MM.1S (cell line): ENCODE results near the gene HOXB1.
A peak's percentile ranks its signal among the peaks of the same experiment; 100 is the strongest.

Source experiments
- DNase-seq: peaks from one replicate; pipeline ENCODE4 v3.0.0-alpha.2; 2015
- H2AFZ ChIP-seq: fragments of 300-600 bp; sonication (generic); 2 replicates; pipeline ENCODE4 v1.6.0; 2016; ENCODE audit warnings: antibody characterized with exemption, low read length
- H3F3A ChIP-seq: fragments of 300-600 bp; sonication (generic); 2 replicates; pipeline ENCODE4 v1.6.1; 2016; ENCODE audit warnings: mild to moderate bottlenecking, antibody characterized with exemption, low read length, moderate library complexity, mixed read lengths; ENCODE audit not compliant: insufficient read depth
- H3K27ac ChIP-seq: fragments of 300-600 bp; sonication (generic); 2 replicates; pipeline ENCODE4 v1.5.1; 2016; ENCODE audit warnings: mild to moderate bottlenecking, low read length
- H3K27me3 ChIP-seq: fragments of 300-600 bp; sonication (generic); replicated peaks from 2 replicates; pipeline ENCODE4 v1.6.0; 2016; ENCODE audit warnings: low read length; ENCODE audit not compliant: insufficient read depth
- H3K36me3 ChIP-seq: fragments of 300-600 bp; sonication (generic); replicated peaks from 2 replicates; pipeline ENCODE4 v1.6.1; 2016; ENCODE audit warnings: mild to moderate bottlenecking, low read length, mixed read lengths; ENCODE audit not compliant: insufficient read depth
- H3K4me1 ChIP-seq: fragments of 300-600 bp; sonication (generic); 2 replicates; pipeline ENCODE4 v1.6.1; 2016; ENCODE audit warnings: low read length, mixed read lengths
- H3K4me2 ChIP-seq: fragments of 300-600 bp; sonication (generic); 2 replicates; pipeline ENCODE4 v1.6.0; 2016; ENCODE audit warnings: low read depth, low read length
- H3K4me3 ChIP-seq: fragments of 300-600 bp; sonication (generic); 2 replicates; pipeline ENCODE4 v1.5.1; 2016; ENCODE audit warnings: low read length, mixed read lengths
- H3K79me2 ChIP-seq: fragments of 300-600 bp; sonication (generic); 2 replicates; pipeline ENCODE4 v1.6.1; 2016; ENCODE audit warnings: mixed run types, low read length, mixed read lengths
- H3K9ac ChIP-seq: fragments of 300-600 bp; sonication (generic); 2 replicates; pipeline ENCODE4 v1.6.1; 2016; ENCODE audit warnings: low read length, mixed read lengths
- H3K9me2 ChIP-seq: fragments of 300-600 bp; sonication (generic); replicated peaks from 2 replicates; pipeline ENCODE4 v1.6.1; 2016; ENCODE audit warnings: mild to moderate bottlenecking, low read length, mixed read lengths; ENCODE audit not compliant: insufficient read depth
- H3K9me3 ChIP-seq: fragments of 300-600 bp; sonication (generic); replicated peaks from 2 replicates; pipeline ENCODE4 v1.6.1; 2016; ENCODE audit warnings: mild to moderate bottlenecking, low read length, mixed read lengths; ENCODE audit not compliant: insufficient read depth
- H4K20me1 ChIP-seq: fragments of 300-600 bp; sonication (generic); 2 replicates; pipeline ENCODE4 v1.6.1; 2016; ENCODE audit warnings: mild to moderate bottlenecking, low read length, moderate library complexity, mixed read lengths; ENCODE audit not compliant: insufficient read depth
- EZH2 ChIP-seq: fragments of 300-600 bp; sonication (generic); optimal IDR thresholded peaks from 2 replicates; pipeline ENCODE3; 2017; ENCODE audit warnings: low read depth, mild to moderate bottlenecking, antibody characterized with exemption, low read length, mixed read lengths
- EZH2phosphoT487 ChIP-seq: fragments of 300-600 bp; sonication (generic); IDR thresholded peaks from 2 replicates; pipeline ENCODE4 v1.6.1; 2018; ENCODE audit warnings: antibody characterized with exemption, low read length
- TF ChIP-seq, protein P1 (sequence below): fragments of 300-600 bp; sonication (generic); IDR thresholded peaks from 2 replicates; pipeline ENCODE4 v1.5.1; 2016; ENCODE audit warnings: antibody characterized with exemption, low read length, mixed read lengths

HOXB1 gene

DNA sequence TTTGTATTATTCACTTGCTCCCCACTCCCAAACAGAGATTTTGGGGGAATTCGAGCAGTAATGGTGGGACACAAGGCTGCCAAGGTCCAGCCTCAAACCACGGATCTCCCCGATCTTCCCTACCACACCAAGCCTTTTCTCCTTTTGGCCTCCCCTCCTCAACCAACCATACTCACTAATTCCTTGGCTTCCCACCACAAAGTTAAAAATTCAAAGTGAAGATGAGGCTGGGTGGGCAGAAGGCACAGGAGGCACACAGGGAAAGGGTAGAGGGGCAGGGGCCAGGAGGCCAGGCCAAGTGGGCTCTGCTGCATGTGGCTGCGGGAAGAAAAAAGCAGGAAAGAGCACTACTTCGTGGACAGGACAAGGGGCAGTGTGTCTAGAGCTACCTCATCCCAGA lies 32.1 kb upstream of the HOXB1 start:
- Histone ChIP-seq H3K9me2 (no peaks in the 10 kb centered on the region), H3K4me1 (no peaks in the 10 kb centered on the region), H3K4me3 (no peak overlapping the region), H3K9ac (no peak overlapping the region), H3K36me3 (no peaks in the 10 kb centered on the region), H2AFZ (no peak overlapping the region), H4K20me1 (no peaks in the 10 kb centered on the region), H3K79me2 (no peaks in the 10 kb centered on the region), H3K27ac (no peak overlapping the region), H3K4me2 (no peak overlapping the region), H3F3A (no peaks in the 10 kb centered on the region), H3K27me3 (no peaks in the 10 kb centered on the region), H3K9me3 (no peaks in the 10 kb centered on the region)
- TF ChIP-seq, protein P1, sequence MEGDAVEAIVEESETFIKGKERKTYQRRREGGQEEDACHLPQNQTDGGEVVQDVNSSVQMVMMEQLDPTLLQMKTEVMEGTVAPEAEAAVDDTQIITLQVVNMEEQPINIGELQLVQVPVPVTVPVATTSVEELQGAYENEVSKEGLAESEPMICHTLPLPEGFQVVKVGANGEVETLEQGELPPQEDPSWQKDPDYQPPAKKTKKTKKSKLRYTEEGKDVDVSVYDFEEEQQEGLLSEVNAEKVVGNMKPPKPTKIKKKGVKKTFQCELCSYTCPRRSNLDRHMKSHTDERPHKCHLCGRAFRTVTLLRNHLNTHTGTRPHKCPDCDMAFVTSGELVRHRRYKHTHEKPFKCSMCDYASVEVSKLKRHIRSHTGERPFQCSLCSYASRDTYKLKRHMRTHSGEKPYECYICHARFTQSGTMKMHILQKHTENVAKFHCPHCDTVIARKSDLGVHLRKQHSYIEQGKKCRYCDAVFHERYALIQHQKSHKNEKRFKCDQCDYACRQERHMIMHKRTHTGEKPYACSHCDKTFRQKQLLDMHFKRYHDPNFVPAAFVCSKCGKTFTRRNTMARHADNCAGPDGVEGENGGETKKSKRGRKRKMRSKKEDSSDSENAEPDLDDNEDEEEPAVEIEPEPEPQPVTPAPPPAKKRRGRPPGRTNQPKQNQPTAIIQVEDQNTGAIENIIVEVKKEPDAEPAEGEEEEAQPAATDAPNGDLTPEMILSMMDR: no peak
- TF ChIP-seq EZH2: no peak
- TF ChIP-seq EZH2phosphoT487: no peak
- DNase-seq: no peak

DNA sequence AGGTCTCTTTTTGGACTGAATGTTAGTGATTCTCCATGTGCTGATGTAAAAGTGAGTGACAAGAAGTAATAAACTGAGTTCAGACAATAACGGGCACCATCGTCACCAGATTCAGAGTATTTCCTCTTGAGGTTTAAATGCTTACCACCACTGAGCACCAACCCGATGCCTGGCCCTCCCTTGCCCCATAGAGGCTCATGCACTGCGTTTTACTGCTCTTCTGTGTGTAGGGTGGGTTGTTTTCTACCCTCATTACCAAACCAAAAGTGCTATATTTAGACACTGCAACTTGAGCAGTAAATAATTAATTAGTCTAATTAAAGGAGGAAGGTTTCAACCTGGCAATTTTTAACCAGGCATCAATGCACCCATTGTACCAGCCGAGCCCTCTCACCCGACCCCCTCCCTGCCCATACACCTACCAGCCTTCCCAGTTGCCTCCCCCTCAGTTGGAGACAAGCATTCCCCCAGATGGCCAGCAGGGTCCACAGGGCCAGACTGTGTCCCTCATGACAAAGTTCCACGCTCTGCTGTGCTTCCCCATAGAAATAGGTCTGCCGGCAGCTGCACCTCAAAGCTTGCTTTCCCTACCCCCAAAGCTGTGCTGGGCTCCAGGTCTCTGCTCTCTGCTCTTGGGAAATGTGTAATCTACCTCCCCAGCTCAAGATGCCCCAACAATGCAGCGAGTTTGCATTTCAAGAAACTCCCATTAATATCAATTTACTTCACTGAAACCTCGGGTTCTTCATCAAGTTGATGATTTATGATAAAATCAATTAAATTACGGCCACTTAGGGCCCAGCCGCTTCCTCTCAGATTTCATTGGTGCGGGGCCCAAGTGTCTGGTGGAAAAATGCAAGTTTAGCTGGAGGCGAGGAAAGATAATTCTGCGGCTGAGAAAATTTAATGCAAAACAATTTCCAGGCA lies 31.3 kb upstream of the HOXB1 start:
- no peaks in the 10 kb centered on the region for H3K36me3 ChIP-seq
- TF ChIP-seq EZH2phosphoT487: no peak
- TF ChIP-seq, protein P1: 0 out of 2 replicates have a peak, but pooled peaks have one; percentile 11
- H3K27ac ChIP-seq: no peak overlapping the region

DNA sequence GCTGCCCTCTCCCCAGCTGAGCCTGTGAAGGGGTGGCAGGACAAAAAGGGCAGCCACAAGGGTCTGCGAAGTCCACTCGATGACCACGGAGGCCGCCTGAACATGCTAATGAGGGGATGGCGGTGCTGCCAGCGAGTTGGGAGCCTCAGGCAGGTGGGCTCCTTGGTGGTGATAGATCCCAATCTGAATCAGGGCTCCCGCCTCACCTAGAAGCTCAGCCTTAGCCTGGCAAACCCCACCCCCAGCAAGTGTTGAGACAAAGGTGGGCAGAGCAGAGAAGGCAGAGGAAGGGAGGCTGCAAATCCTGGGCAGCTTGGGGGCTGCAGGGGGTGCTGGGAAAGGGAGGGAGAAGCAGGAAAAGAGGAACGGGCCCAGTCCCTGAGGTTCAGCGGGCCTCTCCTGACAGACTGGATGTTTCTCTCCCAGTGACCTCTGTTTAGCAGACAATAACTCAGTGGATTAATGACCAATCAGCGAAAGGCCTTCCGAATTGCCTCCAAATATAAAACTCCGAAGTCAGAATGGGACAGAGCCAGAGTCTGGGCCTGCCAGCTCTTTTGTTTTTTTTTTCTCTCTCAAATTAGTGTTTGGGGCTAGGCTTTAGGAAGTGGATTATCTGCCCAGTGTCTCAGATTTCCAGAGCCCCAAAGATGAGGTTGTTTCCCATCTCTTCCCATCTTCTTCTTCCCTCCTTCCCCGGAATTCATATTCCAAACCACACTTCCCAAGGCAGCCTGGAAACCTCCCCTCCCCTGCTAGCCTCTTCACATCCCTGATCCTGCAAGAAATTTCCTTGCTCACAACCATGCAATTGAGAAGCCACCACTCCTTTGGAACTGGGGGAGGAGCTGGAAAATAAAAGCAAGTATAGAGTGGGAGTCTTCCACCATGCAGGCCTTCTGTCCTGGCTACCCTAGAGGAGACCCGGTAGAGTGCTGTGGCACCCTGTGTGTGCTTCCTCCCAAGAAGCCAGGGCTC lies 29.3 kb upstream of the HOXB1 start:
- no peaks in the 10 kb centered on the region for H4K20me1 ChIP-seq
- DNase-seq: no peak
- H3K27me3 ChIP-seq: no peaks in the 10 kb centered on the region
- H3K4me2 ChIP-seq: no peak overlapping the region
- H3K9ac ChIP-seq: no peak overlapping the region
- no peaks in the 10 kb centered on the region for H3K9me3 ChIP-seq
- no peaks in the 10 kb centered on the region for H3F3A ChIP-seq
- no peak overlapping the region for H3K27ac ChIP-seq
- H2AFZ ChIP-seq: no peak overlapping the region
- H3K36me3 ChIP-seq: no peaks in the 10 kb centered on the region
- no peaks in the 10 kb centered on the region for H3K9me2 ChIP-seq
- H3K4me3 ChIP-seq: no peak overlapping the region
- no peak for TF ChIP-seq EZH2phosphoT487
- no peak for TF ChIP-seq EZH2
- TF ChIP-seq, protein P1: no peak
- no peaks in the 10 kb centered on the region for H3K79me2 ChIP-seq
- H3K4me1 ChIP-seq: no peaks in the 10 kb centered on the region

More for the DNA sequence above, 31.3 kb upstream of the HOXB1 start:
- no peaks in the 10 kb centered on the region for H3K4me1 ChIP-seq
- H3K4me2 ChIP-seq: no peak overlapping the region
- H3F3A ChIP-seq: no peaks in the 10 kb centered on the region
- no peaks in the 10 kb centered on the region for H3K27me3 ChIP-seq
- no peaks in the 10 kb centered on the region for H3K79me2 ChIP-seq
- H4K20me1 ChIP-seq: no peaks in the 10 kb centered on the region
- no peak overlapping the region for H2AFZ ChIP-seq
- no peaks in the 10 kb centered on the region for H3K9me2 ChIP-seq
- no peak for DNase-seq
- H3K9ac ChIP-seq: no peak overlapping the region
- H3K9me3 ChIP-seq: no peaks in the 10 kb centered on the region
- no peak overlapping the region for H3K4me3 ChIP-seq
